H1 (cell line): ENCODE results near the gene KMT5B. TPM values are rescaled to one million over a fixed set of nuclear protein-coding genes. Genes with fewer than 3 reads are reported as not detected.

Experiments used
- CTCF ChIA-PET: fragments of 300-600 bp; sonication (Branson Sonifier 250); formaldehyde crosslinking; loops from one replicate; lab custom pipeline; 2021; ENCODE audit not compliant: partially characterized antibody; lab: Charles Lee
- POLR2A ChIA-PET: fragments of 300-600 bp; sonication (Branson Sonifier 250); formaldehyde crosslinking; loops from one replicate; lab custom pipeline; 2021; ENCODE audit warnings: inconsistent platforms; ENCODE audit not compliant: partially characterized antibody; lab: Charles Lee
- DNase-seq, 2 experiments: peaks; one replicate each; pipeline versions ENCODE4 v3.0.0 to v3.0.0-alpha.2; 2010 to 2022; ENCODE audit warnings: low spot score in 2 of 2, low read depth in 1 of 2, mixed read lengths in 1 of 2
- FAIRE-seq: peaks from 2 replicates; lab custom pipeline; 2011; peaks lifted over from hg19 to GRCh38; lab: Jason Lieb, UNC
- H2AFZ ChIP-seq: 2 replicates; pipeline ENCODE4 v1.8.1; 2012; ENCODE audit warnings: low read length, inconsistent platforms
- H2AK5ac ChIP-seq: 2 replicates; pipeline ENCODE4 v1.6.1; 2013; ENCODE audit warnings: low read depth, low read length
- H2BK120ac ChIP-seq: replicated peaks from 2 replicates; pipeline ENCODE3; 2013; ENCODE audit warnings: low read depth, low read length, inconsistent platforms
- H2BK12ac ChIP-seq: 2 replicates; pipeline ENCODE4 v1.6.1; 2013; ENCODE audit warnings: low read depth, low read length
- H2BK15ac ChIP-seq: 2 replicates; pipeline ENCODE4 v1.6.1; 2013; ENCODE audit warnings: low read length
- H2BK20ac ChIP-seq: 2 replicates; pipeline ENCODE4 v1.6.1; 2013; ENCODE audit warnings: low read length
- H2BK5ac ChIP-seq: 2 replicates; pipeline ENCODE4 v1.6.1; 2013; ENCODE audit warnings: low read depth, low read length
- H3K14ac ChIP-seq: 2 replicates; pipeline ENCODE4 v1.6.1; 2013; ENCODE audit warnings: inconsistent platforms; ENCODE audit not compliant: insufficient read length
- H3K18ac ChIP-seq: 2 replicates; pipeline ENCODE4 v1.6.1; 2013; ENCODE audit warnings: low read length; ENCODE audit errors: extremely low read depth
- H3K23ac ChIP-seq: 2 replicates; pipeline ENCODE4 v1.6.1; 2013; ENCODE audit warnings: inconsistent platforms; ENCODE audit not compliant: insufficient read length
- H3K23me2 ChIP-seq: 2 replicates; pipeline ENCODE4 v1.6.1; 2013; ENCODE audit warnings: low read depth, low read length
- H3K27ac ChIP-seq: 2 replicates; pipeline ENCODE4 v1.6.1; 2011; ENCODE audit warnings: low read depth, low read length, inconsistent platforms
- H3K27me3 ChIP-seq, 4 experiments: replicated peaks in 1 of 4; 1 replicate in 1 of 4; 2 replicates in 3 of 4; pipeline versions ENCODE4 v1.6.1 to v1.8.1; 2011 to 2013; ENCODE audit warnings: low read length in 3 of 4, mild to moderate bottlenecking in 3 of 4, inconsistent platforms in 2 of 4, mixed read lengths in 2 of 4, moderate library complexity in 1 of 4; ENCODE audit not compliant: control insufficient read depth in 3 of 4, insufficient read depth in 3 of 4; ENCODE audit errors: extremely low read depth in 1 of 4
- H3K36me3 ChIP-seq, 4 experiments: 2 replicates each; pipeline versions ENCODE4 v1.6.1 to v1.8.1; 2011 to 2013; ENCODE audit warnings: mild to moderate bottlenecking in 4 of 4, low read length in 3 of 4, moderate library complexity in 2 of 4, control low read depth in 1 of 4, inconsistent platforms in 1 of 4; ENCODE audit not compliant: insufficient read depth in 4 of 4, control insufficient read depth in 2 of 4
- H3K4ac ChIP-seq: replicated peaks from 2 replicates; pipeline ENCODE3; 2013; ENCODE audit warnings: low read length, low read depth, mixed read lengths, inconsistent platforms; ENCODE audit not compliant: insufficient read length
- H3K4me1 ChIP-seq, 4 experiments: replicated peaks in 1 of 4; 1 replicate in 1 of 4; 2 replicates in 3 of 4; pipeline versions ENCODE4 v1.6.1 to v1.8.1; 2011 to 2013; ENCODE audit warnings: low read length in 3 of 4, inconsistent platforms in 2 of 4, mixed read lengths in 1 of 4; ENCODE audit not compliant: insufficient read depth in 4 of 4, control insufficient read depth in 3 of 4
- H3K4me2 ChIP-seq, 2 experiments: 2 replicates each; pipeline versions ENCODE4 v1.6.1 to v1.8.1; 2011 to 2013; ENCODE audit warnings: low read depth in 2 of 2, low read length in 2 of 2, control low read depth in 1 of 2, inconsistent platforms in 1 of 2, mild to moderate bottlenecking in 1 of 2; ENCODE audit not compliant: insufficient read depth in 1 of 2
- H3K4me3 ChIP-seq, 4 experiments: fragments of 200-600, 300-600 bp in 1 of 4; sonication (generic), shearing (Covaris generic), sonication (Bioruptor Twin) in 1 of 4; 2 replicates each; pipeline versions ENCODE4 v1.5.1 to v1.8.1; 2011 to 2016; ENCODE audit warnings: low read length in 4 of 4, low read depth in 3 of 4, control low read depth in 2 of 4, inconsistent platforms in 2 of 4, mild to moderate bottlenecking in 2 of 4, mixed read lengths in 1 of 4, moderate library complexity in 1 of 4; ENCODE audit not compliant: insufficient read depth in 2 of 4; ENCODE audit errors: extremely low read depth in 1 of 4
- H3K56ac ChIP-seq: replicated peaks from 2 replicates; pipeline ENCODE3; 2013; ENCODE audit warnings: low read depth, mild to moderate bottlenecking, mixed read lengths, low read length, inconsistent platforms; ENCODE audit not compliant: insufficient read length
- H3K79me1 ChIP-seq: 2 replicates; pipeline ENCODE4 v1.6.1; 2013; ENCODE audit warnings: low read depth, low read length, control low read depth
- H3K79me2 ChIP-seq, 2 experiments: 2 replicates each; pipeline versions ENCODE4 v1.6.1 to v1.8.1; 2012 to 2013; ENCODE audit warnings: low read length in 2 of 2, mild to moderate bottlenecking in 2 of 2, inconsistent platforms in 1 of 2; ENCODE audit not compliant: insufficient read depth in 2 of 2, control insufficient read depth in 1 of 2
- H3K9ac ChIP-seq, 4 experiments: replicated peaks in 1 of 4; 1 replicate in 1 of 4; 2 replicates in 3 of 4; pipeline versions ENCODE4 v1.6.1 to v1.8.1; 2011 to 2013; ENCODE audit warnings: low read depth in 3 of 4, low read length in 3 of 4, control low read depth in 2 of 4, mild to moderate bottlenecking in 2 of 4, moderate library complexity in 2 of 4, inconsistent platforms in 1 of 4; ENCODE audit errors: extremely low read depth in 1 of 4
- H3K9me3 ChIP-seq, 2 experiments: 2 replicates each; pipeline versions ENCODE4 v1.6.1 to v1.8.1; 2012 to 2013; ENCODE audit warnings: mild to moderate bottlenecking in 2 of 2, moderate library complexity in 2 of 2, control low read depth in 1 of 2, inconsistent platforms in 1 of 2, low read depth in 1 of 2, low read length in 1 of 2, mixed read lengths in 1 of 2; ENCODE audit not compliant: insufficient read depth in 2 of 2
- H4K20me1 ChIP-seq, 2 experiments: replicated peaks in 1 of 2; 2 replicates each; pipeline versions ENCODE3 to v1.8.1; 2011 to 2013; ENCODE audit warnings: inconsistent platforms in 2 of 2, low read length in 2 of 2, mild to moderate bottlenecking in 1 of 2; ENCODE audit not compliant: insufficient read depth in 2 of 2, control insufficient read depth in 1 of 2
- H4K5ac ChIP-seq: 2 replicates; pipeline ENCODE4 v1.6.1; 2013; ENCODE audit warnings: low read length, low read depth, mixed read lengths, inconsistent platforms; ENCODE audit not compliant: insufficient read length
- H4K8ac ChIP-seq: 2 replicates; pipeline ENCODE4 v1.8.0; 2013; ENCODE audit warnings: mild to moderate bottlenecking, moderate library complexity, low read length, inconsistent platforms; ENCODE audit not compliant: insufficient read depth; ENCODE audit errors: extremely low read depth
- H4K91ac ChIP-seq: replicated peaks from 2 replicates; pipeline ENCODE3; 2013; ENCODE audit warnings: low read length, mixed read lengths, inconsistent platforms; ENCODE audit not compliant: insufficient read length
- CTBP2 ChIP-seq: IDR thresholded peaks from 2 replicates; pipeline ENCODE4 v1.7.0; 2011; ENCODE audit warnings: borderline replicate concordance, mild to moderate bottlenecking, moderate library complexity, mixed read lengths, low read length; ENCODE audit not compliant: insufficient read depth, insufficient read length
- JUN ChIP-seq: IDR thresholded peaks from 2 replicates; pipeline ENCODE4 v1.6.1; 2011; ENCODE audit warnings: low read depth, mild to moderate bottlenecking, improper control_type of control experiment, low read length
- JUND ChIP-seq: IDR thresholded peaks from 2 replicates; pipeline ENCODE4 v1.6.1; 2011; ENCODE audit warnings: mild to moderate bottlenecking, improper control_type of control experiment, low read length
- NRF1 ChIP-seq: IDR thresholded peaks from 2 replicates; pipeline ENCODE4 v1.6.1; 2011; ENCODE audit warnings: mild to moderate bottlenecking, low read depth, low read length, improper control_type of control experiment
- PHF8 ChIP-seq: fragments of 200-600 bp; sonication (generic); conservative IDR thresholded peaks from 2 replicates; pipeline ENCODE4 v1.7.1; 2012; ENCODE audit warnings: low read depth, mild to moderate bottlenecking, inconsistent platforms, low read length, moderate library complexity
- POLR2AphosphoS5 ChIP-seq: IDR thresholded peaks from 2 replicates; pipeline ENCODE4 v1.6.1; 2011; ENCODE audit warnings: low read depth, low read length
- RXRA ChIP-seq: IDR thresholded peaks from 2 replicates; pipeline ENCODE4 v1.6.1; 2011; ENCODE audit warnings: low read depth, mild to moderate bottlenecking, low read length, moderate library complexity; ENCODE audit not compliant: insufficient read depth
- SAP30 ChIP-seq: fragments of 300-600 bp; sonication (generic); IDR thresholded peaks from 2 replicates; pipeline ENCODE4 v1.7.1; 2012; ENCODE audit warnings: low read length, moderate library complexity, mild to moderate bottlenecking, inconsistent platforms; ENCODE audit not compliant: insufficient read depth, insufficient replicate concordance
- SIN3A ChIP-seq, 2 experiments: IDR thresholded peaks in 1 of 2; conservative IDR thresholded peaks in 1 of 2; 2 replicates each; pipeline ENCODE4 v1.6.1; 2011 to 2012; ENCODE audit warnings: low read length in 2 of 2, improper control_type of control experiment in 1 of 2, low read depth in 1 of 2, mild to moderate bottlenecking in 1 of 2
- SP4 ChIP-seq: IDR thresholded peaks from 2 replicates; pipeline ENCODE4 v1.6.1; 2012; ENCODE audit warnings: low read length, inconsistent platforms
- TAF1 ChIP-seq: IDR thresholded peaks from 2 replicates; pipeline ENCODE4 v1.6.1; 2011; ENCODE audit warnings: mild to moderate bottlenecking, low read depth, low read length
- WGBS, 2 experiments: shearing (Covaris generic) in 1 of 2; methylation state at CpG; one replicate each; pipeline versions ENCODE4 v1.1.6 to v1.1.7; 2013 to 2015; ENCODE audit warnings: low lambda C conversion rate in 2 of 2, mixed read lengths in 2 of 2, inconsistent platforms in 1 of 2, low coverage in 1 of 2, missing lambda C conversion rate in 1 of 2; ENCODE audit not compliant: insufficient replicate concordance in 2 of 2, insufficient coverage in 1 of 2, insufficient read length in 1 of 2; ENCODE audit errors: extremely low coverage in 1 of 2, missing lambda C conversion rate in 1 of 2; 5-methylcytosine and 5-hydroxymethylcytosine counted together
- polyA plus RNA-seq, 7 experiments: library from polyadenylated mRNA; depleted of rRNA in 3 of 7; stranded (reverse) in 5 of 7; unstranded in 2 of 7; fragments of >200 nt in 5 of 7; fragments of 200-250 nt in 2 of 7; gene quantifications; 1 replicate in 5 of 7; 2 replicates in 1 of 7; 4 replicates in 1 of 7; pipeline versions ENCODE4 v1.2.1 to v1.2.3, GENCODE V29; 2011 to 2013; ENCODE audit warnings: missing spikeins in 2 of 7, mixed read lengths in 2 of 7
- total RNA-seq: library from RNA; stranded (reverse); fragmentation: NEBNext Ultra II Directional; extraction: Animal tissue kit (Norgen Biotek cat#: 25700); gene quantifications from 2 replicates; pipeline ENCODE4 v1.2.1, GENCODE V29; 2021

Gene KMT5B
- total and polyA plus RNA-seq, 2 of the 8 experiments (the other 6 are each of a cell fraction or from before 2014, with no cell fraction given): 11.0 to 40.8 TPM

DNA sequence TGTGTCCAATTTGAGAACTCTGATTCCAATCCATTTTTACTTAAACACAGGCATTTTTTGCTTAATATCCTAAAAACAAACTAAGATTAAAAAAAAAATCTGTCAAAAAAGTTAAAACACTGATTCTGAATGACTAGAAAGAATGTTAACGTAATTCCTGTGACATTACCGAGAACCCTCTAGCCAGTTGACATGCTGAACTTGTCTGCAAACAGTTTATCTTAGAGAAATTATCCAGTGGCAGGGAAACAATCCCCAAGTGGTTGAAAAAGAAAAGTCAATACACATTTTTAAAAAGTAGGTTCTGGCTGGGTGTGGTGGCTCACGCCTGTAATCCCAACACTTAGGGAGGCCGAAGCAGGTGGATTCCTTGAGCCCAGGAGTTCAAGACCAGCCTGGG lies 11.6 kb downstream of the KMT5B start:
- H3K27ac ChIP-seq: no peak overlapping the region
- H2BK12ac ChIP-seq: no peak overlapping the region
- peaks cover 0 to 7% (median 3%) of the 10 kb centered on the region in 4 experiments; a peak in 4 of 7 replicates for H3K4me1 ChIP-seq
- TF ChIP-seq PHF8 (no peak), SIN3A (conservative IDR thresholded peaks at IDR 0.05 in 1 of 2, IDR thresholded peaks at IDR 0.05 in 1 of 2; ENCODE audit: low read depth in 1 of 2, low read length in 2 of 2) (no peak), SAP30 (no peak), SP4 (no peak), POLR2AphosphoS5 (no peak), RXRA (no peak), JUND (no peak), NRF1 (no peak), JUN (no peak), TAF1 (no peak), CTBP2 (no peak)
- TF ChIP-seq, all 59 proteins: peak for 0
- Histone ChIP-seq H2BK120ac (no peak overlapping the region), H3K36me3 (no peaks in the 10 kb centered on the region), H3K18ac (no peak overlapping the region), H3K23me2 (no peaks in the 10 kb centered on the region), H3K4ac (no peak overlapping the region), H3K56ac (no peak overlapping the region), H3K14ac (no peak overlapping the region), H3K9me3 (no peaks in the 10 kb centered on the region), H4K91ac (no peak overlapping the region), H3K27me3 (no peaks in the 10 kb centered on the region), H3K79me2 (peaks cover 21 to 99% of the 10 kb centered on the region in 2 experiments), H2BK15ac (no peak overlapping the region), H4K20me1 (peaks cover 5 to 19% of the 10 kb centered on the region in 2 experiments), H3K4me2 (no peak overlapping the region), H4K8ac (no peak overlapping the region), H2AK5ac (no peak overlapping the region), H3K4me3 (no peak overlapping the region), H2BK5ac (no peak overlapping the region), H3K79me1 (peaks cover 10% of the 10 kb centered on the region), H3K9ac (no peak overlapping the region), H3K23ac (no peak overlapping the region), H4K5ac (no peak overlapping the region), H2AFZ (no peak overlapping the region), H2BK20ac (no peak overlapping the region)
- WGBS, 2 experiments: 90% methylated on average over 4 of the region's 4 CpGs; no CpG with 5 or more reads in 1 of the 2 experiments
- DNase-seq (no peak), FAIRE-seq (no peak)
- ChIA-PET CTCF (interaction anchor here (9.9 kb wide), 1 partner anchor 6 kb away, joined by 138 read pairs; no protein-coding TSS in a partner anchor), POLR2A (no interaction called here)
